Measurements from ENCODE around the gene SCARF2. TPM values are rescaled to one million over a fixed set of nuclear protein-coding genes. Genes with fewer than 3 reads are reported as not detected.
"Not testable (repeated sequence)": the region's sequence is repeated elsewhere in the genome, so short reads cannot be mapped to it uniquely, and the experiment has no call there.

SCARF2 gene
- total RNA-seq, 1 donor from 2014 or later: 15.8 TPM

DNA sequence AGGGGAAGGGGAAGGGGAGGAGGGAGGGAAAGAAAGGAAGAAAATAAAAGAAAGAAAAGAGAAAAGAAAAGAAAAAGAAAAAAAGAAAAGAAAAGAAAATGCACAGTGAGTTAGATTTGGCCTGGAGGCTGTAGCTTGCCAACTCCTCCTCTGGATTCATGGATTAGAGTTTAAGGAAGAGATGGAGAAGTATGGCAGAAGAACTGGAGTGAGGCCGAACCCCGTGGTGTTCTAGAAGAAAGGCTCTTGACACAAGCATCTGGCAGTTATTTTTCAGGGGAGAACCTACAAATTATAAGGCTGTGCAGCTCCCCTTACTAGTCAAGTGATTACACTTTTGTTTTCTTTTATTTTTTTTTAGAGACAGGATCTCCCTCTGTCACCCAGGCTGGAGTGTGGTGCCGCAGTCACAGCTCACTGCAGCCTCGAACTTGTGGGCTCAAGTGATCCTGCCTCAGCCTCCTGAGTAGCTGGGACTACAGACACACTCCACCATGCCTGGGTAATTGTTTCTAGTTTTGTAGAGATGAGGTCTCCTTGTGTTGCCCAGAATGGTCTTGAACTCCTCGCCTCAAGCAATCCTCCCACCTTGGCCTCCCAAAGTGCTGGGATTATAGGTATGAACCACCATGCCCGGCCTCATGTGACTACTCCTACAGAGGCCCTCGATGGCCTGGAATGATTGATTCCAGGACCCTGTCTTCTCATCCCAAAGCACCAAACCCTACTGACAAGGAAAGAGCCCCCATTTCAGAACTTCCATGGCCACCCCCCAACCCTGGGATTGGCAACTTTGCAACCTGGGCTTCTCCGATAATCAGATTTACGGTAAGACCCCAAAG lies 24.2 kb downstream of the SCARF2 start:
- no peak for DNase-seq (ENCODE audit: low read depth, low spot score)

DNA sequence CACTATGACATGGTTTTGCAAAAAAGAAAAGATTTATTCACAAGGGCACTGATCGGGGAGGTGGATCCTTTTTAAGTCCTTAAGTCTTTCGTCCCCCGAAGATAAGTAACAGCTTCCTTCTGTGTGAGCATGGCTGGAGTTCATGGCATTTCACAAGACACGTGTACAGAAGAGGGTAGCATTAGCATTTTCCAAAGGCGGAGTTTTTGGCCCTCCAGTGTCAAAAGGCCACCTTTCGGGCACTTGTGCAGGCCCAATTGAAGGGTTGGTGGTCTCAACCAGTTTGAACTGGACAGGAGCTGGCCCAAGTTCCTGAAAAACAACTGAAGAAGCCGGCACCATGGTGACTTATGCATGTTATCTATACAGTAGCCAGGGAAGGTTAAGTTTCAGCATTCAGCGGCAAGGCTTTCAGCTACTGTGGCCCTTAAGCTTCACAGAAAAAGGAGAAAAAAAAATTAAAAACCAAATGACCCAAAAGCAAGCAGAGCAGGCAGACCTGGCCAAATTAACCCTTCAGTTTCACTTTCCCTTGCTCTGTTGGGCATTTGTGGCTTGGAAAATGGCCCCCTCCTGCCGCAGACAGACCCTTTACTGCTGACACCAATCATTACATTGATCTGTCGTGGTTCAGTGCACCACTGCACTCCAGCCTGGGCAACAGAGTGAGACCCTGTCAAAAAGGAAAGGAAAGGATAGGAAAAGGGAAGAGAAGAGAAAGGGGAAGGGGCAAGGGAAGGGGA lies 25.0 kb downstream of the SCARF2 start:
- no peak for DNase-seq (ENCODE audit: low read depth, low spot score)

DNA sequence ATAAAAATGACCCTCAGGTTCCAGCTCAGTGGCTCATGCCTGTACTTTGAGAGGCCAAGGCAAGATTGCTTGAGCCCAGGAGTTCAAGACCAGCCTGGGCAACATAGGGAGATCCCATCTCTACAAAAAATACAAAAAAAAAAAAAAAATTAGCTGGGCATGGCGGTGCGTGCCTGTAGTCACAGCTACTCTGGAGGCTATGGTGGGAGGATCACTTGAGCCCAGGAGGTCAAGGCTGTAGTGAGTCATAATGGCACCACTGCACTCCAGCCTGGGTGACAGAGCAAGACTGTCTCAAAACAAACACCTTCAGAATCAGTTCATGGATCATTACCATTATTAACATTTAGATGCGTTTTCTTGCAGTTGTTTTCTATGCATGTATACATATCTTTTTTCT lies 28.2 kb downstream of the SCARF2 start:
- not testable (repeated sequence) for DNase-seq (ENCODE audit: low read depth, low spot score)

DNA sequence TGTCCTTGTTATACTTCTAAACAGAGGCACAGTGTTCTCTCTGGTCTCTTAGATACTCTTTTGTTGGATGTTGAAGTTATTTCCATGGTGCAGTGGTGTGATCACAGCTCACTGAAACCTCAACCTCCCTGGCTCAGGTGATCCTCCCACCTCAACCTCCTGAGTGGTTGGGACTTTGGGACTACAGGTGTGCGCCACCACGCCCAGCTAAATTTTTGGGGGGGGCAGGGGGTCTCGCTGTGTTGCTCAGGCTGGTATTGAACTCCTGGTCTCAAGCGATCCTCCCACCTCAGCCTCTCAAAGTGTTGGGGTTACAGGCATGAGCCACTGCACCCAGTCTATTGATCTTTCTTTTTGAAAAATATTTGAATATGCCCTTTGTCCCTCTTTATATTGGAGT lies 28.7 kb downstream of the SCARF2 start:
- no peak for DNase-seq (ENCODE audit: low read depth, low spot score)

DNA sequence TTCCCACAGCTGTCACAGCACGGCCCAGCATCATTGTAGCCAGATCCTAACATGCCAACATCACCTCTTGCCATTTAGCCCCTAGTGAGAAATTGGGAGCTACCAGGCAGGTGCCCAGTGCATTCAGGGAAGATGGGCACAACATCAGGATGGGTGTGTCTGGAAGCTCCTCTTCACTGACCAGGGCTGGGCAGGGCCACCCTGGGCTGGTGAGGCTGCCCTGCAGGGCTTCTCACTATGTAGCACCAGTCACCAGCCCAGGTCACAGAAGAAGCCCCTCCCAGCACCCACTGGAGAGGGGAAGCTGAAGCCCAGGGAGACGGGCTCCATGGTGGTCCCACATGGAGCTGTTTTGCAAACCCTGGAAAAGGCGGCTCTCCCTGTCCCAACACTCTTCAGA lies 29.8 kb downstream of the SCARF2 start:
- DNase-seq (ENCODE audit: low read depth, low spot score): no peak

DNA sequence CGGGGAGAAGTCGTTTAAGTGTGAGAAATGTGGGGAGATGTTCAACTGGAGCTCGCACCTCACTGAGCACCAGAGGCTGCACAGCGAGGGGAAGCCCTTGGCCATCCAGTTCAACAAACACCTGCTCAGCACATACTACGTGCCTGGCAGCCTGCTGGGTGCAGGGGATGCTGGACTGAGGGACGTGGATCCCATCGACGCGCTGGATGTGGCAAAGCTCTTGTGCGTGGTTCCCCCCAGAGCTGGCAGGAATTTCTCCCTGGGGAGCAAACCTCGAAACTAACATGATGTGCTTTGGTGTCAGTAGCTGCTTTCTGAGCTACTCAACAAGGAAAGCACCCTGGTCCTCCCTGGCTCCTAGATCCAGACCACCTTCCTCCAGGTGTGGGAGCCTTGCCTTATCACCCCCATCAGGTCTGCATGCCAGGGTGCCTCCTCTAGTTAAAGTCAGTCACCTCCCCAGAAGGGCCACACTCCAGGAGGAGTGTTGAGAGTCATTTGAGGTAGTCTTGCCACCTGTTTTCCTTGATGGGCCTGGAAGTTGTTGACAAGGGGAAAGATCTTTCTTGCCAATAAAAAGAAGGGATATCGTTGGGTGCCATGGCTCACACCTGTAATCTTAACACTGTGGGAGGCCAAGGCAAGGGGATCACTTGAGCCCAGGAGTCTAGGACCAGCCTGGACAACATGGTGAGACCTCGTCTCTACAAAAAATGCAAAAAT lies 30.8 kb downstream of the SCARF2 start:
- no peak for DNase-seq (ENCODE audit: low read depth, low spot score)

DNA sequence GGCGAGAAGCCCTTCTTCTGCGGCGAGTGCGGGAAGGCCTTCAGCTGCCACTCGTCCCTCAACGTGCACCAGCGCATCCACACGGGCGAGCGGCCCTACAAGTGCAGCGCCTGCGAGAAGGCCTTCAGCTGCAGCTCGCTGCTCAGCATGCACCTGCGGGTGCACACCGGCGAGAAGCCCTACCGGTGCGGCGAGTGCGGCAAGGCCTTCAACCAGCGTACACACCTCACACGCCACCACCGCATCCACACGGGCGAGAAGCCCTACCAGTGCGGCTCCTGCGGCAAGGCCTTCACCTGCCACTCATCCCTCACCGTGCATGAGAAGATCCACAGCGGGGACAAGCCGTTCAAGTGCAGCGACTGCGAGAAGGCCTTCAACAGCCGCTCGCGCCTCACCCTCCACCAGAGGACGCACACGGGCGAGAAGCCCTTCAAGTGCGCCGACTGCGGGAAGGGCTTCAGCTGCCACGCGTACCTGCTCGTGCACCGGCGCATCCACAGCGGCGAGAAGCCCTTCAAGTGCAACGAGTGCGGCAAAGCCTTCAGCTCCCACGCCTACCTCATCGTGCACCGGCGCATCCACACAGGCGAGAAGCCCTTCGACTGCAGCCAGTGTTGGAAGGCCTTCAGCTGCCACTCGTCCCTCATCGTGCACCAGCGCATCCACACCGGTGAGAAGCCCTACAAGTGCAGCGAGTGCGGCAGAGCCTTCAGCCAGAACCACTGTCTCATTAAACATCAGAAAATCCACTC lies 31.5 kb downstream of the SCARF2 start:
- DNase-seq (ENCODE audit: low read depth, low spot score): no peak

DNA sequence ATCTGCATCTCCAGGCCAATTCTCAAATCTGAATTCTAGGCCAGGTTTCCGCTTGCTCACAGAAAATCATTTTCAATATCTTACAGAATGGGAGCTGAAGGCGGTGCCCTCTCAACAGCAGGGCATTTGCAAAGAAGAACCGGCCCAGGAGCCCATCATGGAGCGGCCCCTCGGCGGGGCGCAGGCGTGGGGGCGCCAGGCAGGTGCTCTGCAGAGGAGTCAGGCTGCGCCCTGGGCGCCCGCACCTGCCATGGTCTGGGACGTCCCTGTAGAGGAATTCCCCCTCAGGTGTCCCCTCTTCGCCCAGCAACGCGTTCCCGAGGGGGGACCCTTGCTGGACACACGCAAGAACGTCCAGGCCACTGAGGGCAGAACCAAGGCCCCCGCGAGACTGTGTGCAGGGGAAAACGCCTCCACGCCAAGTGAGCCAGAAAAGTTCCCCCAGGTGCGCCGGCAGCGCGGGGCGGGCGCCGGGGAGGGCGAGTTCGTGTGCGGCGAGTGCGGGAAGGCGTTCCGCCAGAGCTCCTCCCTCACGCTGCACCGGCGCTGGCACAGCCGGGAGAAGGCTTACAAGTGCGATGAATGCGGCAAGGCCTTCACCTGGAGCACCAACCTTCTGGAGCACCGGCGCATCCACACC lies 32.2 kb downstream of the SCARF2 start:
- no peak for DNase-seq (ENCODE audit: low read depth, low spot score)

DNA sequence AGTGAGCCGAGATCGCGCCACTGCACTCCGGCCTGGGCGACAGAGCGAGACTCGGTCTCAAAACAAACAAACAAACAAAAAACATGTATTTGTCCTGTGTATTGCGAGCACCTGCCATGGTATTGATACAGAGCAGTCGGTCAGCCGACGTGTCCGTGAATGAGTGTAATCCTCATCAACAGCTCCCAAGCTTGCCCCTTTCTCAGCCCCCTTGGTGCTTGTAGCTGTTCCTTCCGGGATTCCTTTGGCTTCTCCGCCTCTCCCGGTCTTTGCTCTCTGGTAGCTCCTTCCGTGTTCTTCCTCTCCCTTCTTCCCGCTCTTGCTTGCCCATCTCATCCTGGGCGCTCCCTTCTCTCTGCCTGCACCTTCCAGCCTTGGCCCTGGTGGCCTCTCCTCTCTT lies 32.7 kb downstream of the SCARF2 start:
- no peak for DNase-seq (ENCODE audit: low read depth, low spot score)

DNA sequence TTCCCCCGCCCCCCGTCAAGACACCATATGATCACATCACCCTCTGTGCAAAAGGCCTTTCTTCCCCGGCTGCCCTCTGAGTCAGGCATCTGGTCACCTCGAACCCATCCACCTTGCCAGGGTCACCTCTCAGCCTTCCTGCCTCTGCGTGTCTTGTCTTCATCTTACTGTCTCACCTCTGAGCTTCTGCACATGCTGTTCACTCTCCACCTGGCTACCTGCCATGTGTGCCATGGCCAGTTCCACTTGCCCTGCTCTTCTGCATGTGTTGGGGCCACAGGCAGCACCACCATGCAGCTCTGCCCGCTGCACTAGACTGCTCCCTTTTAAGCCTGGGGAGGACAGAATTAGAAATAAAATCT lies 33.9 kb downstream of the SCARF2 start:
- no peak for DNase-seq (ENCODE audit: low read depth, low spot score)

DNA sequence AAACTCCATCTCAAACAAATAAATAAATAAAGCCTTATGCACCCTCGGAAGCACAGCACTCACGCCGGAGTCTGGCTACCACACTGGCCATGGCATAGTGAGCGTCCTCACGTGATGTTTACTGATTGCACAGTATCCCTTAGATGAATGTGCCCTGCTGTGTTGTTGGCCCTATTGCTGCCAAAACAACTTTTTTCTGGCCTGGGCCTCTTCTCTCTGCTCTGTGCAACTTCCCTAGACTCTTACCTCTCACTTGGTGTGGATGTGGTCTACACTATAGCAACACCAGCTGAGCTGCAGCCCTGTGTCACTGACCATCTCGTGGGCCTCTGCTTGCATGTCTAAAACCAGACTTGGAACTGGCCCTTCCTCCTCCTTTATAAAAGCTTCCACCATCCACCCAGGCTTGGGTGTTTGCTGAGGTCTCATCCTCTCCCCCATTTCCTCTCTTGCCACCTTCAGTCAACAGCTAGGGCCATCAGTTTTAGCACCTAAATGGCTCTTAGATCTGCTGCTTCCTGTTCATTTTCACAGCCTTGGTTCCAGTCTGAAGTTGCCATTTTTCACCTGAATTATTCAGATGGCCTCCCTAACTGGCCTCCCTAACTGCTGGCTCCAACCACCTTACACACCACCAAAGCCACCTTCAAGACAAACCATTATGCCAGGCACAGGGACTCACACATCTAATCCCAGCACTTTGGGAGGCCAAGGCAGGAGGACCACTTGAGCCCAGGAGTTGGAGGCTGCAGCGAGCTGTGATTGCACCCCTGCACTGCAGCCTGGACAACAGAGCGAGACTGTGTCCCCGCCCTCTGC lies 34.5 kb downstream of the SCARF2 start:
- no peak for DNase-seq (ENCODE audit: low read depth, low spot score)

DNA sequence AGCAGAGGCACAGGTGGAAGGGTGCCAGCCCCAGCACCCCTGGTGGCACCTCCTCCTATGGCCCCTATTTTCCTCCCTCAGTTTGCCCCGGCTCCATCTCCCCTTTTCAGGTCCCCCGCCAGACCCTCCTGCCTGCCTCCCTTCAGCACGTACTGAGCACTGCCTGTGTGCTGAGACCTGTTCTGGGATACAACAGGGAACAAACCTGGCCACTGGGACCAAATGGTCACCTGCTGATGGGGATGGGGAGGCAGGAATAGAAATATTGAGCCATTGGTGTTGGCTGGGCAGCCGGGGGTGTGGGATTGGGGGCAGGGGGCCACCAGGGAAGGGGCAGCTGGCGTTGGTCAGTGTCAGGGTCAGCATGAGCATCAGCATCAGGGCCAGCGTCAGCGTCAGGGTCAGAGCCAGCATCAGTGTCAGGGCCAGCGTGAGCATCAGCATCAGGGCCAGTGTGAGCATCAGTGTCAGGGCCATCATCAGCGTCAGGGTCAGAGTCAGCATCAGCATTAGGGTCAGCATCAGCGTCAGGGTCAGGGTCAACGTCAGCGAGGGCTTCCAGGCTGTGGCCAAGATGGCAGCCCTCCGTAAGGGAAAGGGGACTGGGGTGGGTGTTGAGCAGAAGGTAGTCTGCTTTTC lies 36.1 kb downstream of the SCARF2 start:
- DNase-seq (ENCODE audit: low read depth, low spot score): no peak

DNA sequence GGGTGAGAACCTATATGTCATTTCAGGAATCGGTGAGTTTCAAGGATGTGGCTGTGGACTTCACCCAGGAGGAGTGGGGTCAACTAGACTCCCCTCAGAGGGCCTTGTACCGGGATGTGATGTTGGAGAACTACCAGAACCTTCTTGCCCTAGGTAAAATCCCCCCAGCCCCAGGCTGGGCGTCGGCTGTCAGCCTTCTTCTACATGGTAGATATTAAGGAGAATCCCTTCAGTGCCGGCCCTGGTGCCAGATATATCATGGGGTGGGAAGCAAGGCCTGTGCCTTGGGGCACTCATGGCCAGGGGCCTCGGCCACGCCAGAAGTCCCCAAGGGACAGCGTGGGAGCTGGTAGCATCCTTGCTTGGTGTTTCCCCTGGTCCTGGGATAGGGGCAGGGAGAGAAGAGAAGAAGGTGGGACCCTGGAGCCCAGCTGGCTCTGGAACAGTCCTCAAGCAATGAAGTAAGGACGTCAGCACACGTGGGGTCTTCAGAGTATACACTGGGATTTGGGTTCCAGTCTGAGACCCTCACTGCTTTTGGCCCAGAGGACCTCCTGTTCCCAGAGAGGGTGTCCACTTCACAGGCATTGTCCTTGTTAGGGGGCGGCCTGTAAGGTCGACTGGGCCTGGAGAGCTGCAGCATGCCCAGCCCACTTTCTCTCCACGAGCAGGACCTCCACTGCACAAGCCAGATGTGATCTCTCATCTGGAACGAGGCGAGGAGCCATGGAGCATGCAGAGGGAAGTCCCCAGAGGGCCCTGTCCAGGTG lies 36.8 kb downstream of the SCARF2 start:
- no peak for DNase-seq (ENCODE audit: low read depth, low spot score)

DNA sequence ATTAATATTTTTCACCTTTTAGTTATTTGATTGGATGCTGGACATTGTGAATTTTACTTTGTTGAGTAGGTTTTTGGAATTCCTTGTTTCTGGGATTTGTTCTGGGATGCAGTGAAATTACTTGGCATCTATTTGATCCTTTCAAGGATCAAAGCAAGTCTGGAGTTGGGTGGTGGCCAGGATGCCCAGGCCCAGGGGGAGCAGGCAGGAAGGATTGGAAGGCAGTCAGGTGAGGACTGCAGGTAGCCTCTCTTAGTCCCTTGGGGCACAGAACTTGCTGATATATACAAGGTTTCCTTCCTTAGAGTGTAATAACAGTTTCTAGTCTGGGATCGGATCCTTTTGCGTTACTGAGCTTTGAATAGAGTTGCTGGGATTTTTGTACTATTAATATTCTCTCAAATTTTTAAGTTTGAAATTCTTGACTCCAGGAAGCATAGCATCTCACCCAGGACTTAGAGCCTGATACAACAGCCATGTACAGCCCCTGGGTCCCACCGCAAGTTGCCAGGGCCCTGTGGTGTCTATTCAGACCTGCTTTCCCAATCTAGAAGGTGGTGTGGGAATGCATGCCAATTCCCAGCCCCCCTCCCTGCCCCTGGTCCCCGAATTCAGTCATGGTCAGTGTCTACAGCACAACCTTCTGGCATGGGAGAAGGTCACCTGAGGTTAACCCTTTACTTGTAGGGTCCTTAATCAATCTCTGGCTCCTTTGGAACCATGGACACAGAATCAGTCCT lies 37.6 kb downstream of the SCARF2 start:
- no peak for DNase-seq (ENCODE audit: low read depth, low spot score)

DNA sequence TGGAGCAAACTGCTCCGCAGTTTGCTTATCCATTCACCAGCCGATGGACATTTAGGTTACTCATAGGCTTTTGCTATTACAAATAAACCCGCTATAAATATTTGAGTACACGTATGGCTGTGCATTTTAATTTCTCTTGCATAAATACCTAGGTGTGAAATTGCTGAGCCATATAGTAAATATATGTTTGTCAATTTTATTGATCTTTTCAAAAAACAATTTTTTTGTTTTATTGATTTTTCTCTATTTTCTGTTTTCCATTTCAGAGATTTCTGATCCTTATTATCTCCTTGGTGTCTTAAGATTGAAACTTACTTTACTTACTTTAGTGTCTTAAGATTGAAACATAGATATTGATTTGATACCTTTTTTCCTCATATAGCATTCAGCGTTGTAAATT lies 39.2 kb downstream of the SCARF2 start:
- DNase-seq (ENCODE audit: low read depth, low spot score): no peak

DNA sequence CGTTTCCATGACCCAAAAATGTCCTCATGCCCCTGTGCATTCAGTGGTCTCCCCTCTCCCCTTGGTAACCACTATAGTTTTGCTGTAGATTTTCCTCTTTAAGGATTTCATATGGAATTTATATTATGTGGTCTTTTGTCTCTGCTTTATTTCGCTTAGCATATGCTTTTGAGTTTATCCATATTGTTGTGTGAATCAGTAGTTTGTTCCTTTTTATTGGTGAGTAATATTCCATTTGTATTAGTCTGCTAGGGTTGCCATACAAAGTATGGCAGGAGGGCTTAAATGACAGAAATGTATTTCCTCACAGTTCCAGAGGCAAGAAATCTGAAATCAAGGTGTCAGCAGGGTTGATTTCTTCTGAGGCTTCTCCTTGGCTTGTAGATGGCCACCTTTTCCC lies 40.1 kb downstream of the SCARF2 start:
- DNase-seq (ENCODE audit: low read depth, low spot score): no peak

DNA sequence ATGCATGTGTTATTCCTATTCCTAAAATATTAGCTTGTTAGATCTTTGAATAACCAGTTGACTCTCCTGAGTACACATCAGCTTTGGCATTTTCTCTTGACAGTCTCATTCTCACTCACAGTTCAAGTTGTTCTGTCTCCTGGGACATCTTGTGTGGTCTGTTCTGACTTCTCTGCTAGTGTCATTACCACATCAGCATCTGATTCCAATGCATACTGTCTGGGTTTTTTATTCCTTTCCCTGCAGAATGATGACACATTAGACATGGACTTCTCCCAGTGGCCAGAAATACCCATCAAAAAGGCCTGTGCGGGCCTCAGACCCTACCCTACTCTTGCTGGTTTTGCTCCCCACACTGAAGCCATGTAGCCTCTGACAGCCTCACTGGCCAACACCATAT lies 41.0 kb downstream of the SCARF2 start:
- no peak for DNase-seq (ENCODE audit: low read depth, low spot score)

DNA sequence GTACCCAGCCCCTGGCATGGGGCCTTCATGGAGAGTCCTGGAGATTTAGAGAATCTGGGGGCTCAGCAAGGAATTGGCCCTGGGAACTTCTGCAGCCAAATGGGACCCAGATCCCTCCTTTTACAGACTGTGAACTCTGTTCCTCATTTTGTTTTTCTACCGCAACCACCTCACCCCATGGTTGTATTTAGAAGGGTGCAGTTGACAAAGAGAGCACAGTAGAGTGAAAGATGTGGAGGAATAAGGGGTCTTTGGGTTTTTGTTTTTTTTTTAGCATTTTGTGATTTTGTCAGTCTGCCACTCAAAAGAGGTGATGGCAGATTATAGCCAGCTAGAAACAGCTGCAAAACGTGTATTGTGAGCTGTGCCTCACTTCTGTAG lies 41.7 kb downstream of the SCARF2 start:
- DNase-seq (ENCODE audit: low read depth, low spot score): no peak

Measured in pulmonary artery endothelial cell (primary cell).